HG02943 (cell line): ENCODE data around the gene CHRNA7.
"Not testable (repeated sequence)": the region's sequence is repeated elsewhere in the genome, so short reads cannot be mapped to it uniquely, and the experiment has no call there.

Experiments used
- ATAC-seq: cut with Tn5 transposase; IDR thresholded peaks from one replicate; pipeline ENCODE4 v1.9.1; 2021; ENCODE audit warnings: mild to moderate bottlenecking, low read depth, moderate library complexity; ENCODE audit not compliant: unreplicated experiment

Gene CHRNA7

GRCh38 chr15:32119286-32119685 lies 89.0 kb downstream of the CHRNA7 start:
- no peak for ATAC-seq

DNA sequence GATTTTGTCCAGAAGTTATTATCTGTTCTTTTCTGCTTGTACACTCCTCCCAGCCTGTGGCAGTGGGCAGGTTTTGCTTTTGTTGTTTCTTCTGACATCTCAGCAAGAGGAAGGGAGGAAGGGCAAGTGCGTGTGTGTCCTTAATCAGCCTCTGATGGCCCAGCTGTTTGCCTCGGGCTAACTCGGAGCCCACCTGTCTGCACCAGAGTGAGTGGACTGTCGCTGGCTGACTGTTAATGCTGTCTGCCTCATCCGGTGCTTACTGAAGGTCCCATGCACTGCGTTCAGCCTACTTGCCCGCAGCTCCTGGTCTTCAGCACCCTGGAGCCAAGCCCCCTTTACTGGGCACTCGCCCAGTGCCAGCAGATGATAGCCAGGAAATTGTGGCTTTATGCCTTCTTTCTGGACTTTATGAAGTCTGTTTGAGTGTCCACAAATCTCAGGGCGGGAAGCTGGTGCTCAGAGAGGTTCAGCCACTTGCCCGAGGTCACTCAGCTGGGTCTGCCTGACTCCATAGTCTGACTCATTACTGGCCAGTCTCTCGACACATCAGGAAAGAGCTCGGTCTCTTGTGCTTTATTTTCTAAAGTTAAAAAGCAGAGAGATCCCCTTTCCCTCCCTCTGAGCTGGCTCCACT lies 89.5 kb downstream of the CHRNA7 start:
- ATAC-seq, result no peak

GRCh38 chr15:32120577-32121383 lies 90.5 kb downstream of the CHRNA7 start:
- ATAC-seq, result no peak

GRCh38 chr15:32121384-32121695 lies 91.0 kb downstream of the CHRNA7 start:
- ATAC-seq, result no peak

GRCh38 chr15:32122013-32122412 lies 91.7 kb downstream of the CHRNA7 start:
- no peak for ATAC-seq

DNA sequence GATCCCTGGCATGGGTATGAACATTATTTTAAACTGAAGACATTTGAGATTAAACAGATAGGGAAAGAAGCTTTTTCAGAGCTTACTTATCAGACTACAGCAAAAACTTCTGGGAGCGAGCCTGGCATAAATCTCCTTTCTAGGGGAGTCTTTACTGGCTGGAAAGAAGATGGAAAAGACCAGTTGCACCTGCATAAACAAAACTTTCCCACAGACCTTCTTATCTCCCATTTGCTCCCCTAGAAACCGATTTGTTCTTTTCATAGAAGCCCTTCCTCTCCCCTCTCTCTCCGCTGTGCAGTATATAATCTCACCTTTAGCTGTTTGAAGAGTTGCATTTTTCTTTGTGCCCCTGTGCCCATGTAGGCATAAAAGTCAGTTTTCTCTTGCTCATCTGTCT lies 93.2 kb downstream of the CHRNA7 start:
- ATAC-seq, result no peak

DNA sequence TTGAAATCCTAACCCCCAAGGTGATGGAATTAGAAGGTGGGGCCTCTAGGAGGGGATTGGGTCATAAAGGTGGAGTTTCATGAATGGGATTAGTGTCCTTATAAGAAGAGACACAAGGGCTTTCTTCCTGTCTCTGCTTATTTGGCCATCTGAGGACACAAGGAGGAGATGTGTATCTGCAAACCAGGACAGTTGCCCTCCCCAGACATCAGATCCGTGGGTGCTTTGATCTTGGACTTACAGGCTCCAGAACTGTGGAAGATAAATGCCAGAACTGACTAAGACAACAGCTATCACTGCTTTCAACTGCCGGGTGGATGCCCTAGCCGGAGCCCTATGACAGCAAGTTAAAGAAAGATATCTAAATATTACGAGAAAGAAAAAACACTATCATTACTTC lies 94.4 kb downstream of the CHRNA7 start:
- no peak for ATAC-seq

- no peak for ATAC-seq
Measured at GRCh38 chr15:32125595-32125994, 95.3 kb downstream of the CHRNA7 start.

- ATAC-seq, result no peak
Measured at GRCh38 chr15:32129815-32130214, 99.5 kb downstream of the CHRNA7 start.

DNA sequence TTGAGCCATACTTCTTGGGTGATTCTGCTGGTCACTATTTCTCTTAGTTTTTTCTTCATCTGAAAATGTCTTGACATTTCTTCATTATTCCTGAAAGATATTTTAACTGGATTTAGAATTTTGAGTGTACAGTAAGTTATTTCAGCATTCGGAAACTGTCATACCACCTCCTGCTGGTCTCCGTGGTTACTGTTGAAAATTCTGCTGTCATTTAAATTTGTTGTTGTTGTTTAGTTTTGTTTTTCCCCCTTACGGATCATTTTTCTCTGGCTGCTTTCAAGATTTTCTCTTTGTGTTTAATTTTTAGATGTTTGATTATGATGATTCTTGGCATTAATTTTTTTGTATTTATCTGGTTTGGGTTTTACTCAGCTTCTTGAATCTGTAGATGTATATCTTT lies 100.5 kb downstream of the CHRNA7 start:
- no peak for ATAC-seq

GRCh38 chr15:32131803-32132202 lies 101.5 kb downstream of the CHRNA7 start:
- ATAC-seq, result no peak

DNA sequence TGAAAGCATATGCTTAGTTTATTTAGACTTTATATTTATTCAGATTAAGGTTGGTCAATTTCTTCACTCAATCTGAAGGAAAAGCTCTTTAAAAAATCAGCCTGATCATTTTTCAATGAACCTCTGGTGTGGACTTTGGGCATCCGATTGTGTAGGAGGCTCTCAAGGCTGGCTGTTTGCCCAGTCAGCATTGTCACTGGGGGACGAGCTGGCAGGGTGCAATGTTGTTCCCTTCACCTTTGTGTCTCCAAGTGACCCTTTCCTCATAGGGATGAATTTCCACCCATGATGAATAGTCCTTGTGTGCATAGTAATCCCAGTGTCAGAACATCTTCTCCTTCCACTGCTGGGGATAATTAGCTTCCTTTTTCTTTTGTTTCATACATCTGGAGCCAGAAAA lies 102.5 kb downstream of the CHRNA7 start:
- no peak for ATAC-seq

- ATAC-seq, result no peak
Measured at GRCh38 chr15:32134842-32135241, 104.5 kb downstream of the CHRNA7 start.

- no peak for ATAC-seq
Measured at GRCh38 chr15:32135335-32135734, 105.0 kb downstream of the CHRNA7 start.

DNA sequence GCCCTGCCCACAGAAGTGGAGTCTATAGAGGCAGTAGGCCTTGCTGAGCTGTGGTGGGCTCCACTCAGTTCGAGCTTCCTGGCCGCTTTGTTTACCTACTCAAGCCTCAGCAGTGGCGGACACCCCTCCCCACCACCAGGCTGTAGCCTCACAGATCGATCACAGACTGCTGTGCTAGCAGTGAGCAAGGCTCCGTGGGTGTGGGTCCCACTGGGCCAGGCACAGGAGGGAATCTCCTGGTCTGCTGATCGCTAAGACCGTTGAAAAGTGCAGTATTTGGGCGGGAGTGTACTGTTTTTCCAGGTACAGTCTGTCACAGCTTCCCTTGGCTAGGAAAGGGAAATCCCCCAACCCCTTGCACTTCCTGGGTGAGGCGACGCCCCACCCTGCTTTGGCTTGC lies 115.2 kb downstream of the CHRNA7 start:
- ATAC-seq, result not testable (repeated sequence)

GRCh38 chr15:32148833-32149555 lies 118.7 kb downstream of the CHRNA7 start:
- no peak for ATAC-seq

GRCh38 chr15:32152574-32152973 lies 122.3 kb downstream of the CHRNA7 start:
- no peak for ATAC-seq

DNA sequence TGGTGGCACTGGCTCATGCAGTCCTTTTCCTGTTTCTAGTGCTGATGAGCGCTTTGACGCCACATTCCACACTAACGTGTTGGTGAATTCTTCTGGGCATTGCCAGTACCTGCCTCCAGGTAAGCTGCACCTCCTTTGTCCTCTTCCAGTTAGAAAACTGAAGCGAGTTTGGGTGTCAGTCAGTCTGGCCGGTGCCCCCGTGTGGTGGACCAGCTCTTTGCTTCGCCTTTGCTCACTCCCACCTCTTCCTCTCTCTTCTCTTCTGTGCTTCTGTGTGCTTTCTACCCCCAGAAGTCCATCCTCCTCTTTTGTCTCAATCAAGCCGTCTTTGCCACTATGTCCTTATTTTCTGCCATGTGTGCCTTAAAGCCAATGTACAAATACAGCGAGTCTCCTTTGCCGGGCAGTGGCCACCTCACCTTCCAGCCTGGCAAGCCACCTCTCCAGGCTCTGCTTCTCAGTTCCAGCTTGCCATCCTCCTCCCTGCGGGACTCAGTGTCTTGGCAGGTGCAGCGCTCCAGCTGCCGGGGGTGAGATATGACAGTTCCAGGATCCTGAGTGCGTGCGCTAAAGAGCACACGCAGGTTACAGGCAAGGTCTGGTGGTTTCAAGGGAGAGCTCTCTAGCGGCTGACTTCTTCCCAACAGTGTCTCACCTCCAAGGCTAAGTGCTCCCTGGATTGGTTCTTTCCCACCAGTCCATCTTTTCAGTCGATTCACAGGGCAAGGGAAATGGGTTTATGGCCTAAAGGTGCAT lies 123.7 kb downstream of the CHRNA7 start:
- ATAC-seq, result not testable (repeated sequence)

DNA sequence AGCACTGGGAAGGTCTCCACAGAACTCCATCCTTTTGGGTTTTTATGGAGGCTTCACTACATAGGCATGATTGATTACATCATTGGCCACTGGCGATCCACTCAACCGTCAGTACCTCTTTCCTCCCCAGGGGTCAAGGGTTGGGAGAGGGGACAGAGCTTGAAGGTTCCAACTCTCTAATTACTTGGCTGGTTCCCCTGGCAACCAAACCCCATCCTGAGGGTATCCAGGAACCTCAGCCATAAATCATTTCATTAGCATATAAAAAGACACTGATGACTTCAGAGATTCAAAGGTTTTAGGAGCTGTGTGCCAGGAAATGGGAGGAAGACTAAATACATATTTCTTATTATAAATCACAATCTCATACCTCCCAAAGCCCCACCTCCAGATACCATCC lies 131.8 kb downstream of the CHRNA7 start:
- ATAC-seq, result not testable (repeated sequence)

DNA sequence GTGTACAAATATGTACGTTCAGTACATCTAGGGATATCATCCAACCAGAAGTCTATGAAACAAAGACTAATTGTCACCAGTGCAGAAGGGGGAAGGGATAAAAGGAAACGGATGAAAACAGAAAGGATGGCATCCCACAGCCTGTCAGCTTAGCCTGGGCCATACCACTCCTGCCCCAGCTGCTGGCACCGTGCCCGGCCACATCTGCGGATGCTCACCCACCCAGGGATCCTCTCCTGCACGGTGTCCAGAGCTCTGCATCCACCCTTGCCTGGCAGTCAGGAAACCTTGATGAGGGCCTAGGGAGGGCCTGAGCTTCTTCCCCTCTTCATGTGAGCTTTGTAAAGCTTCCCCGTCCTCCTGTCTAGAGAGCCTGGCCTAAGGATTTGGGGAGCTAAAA lies 133.8 kb downstream of the CHRNA7 start:
- not testable (repeated sequence) for ATAC-seq

GRCh38 chr15:32164747-32165146 lies 134.4 kb downstream of the CHRNA7 start:
- ATAC-seq, result not testable (repeated sequence)
